H1 (cell line): Measurements from ENCODE around the gene DYNLRB2. TPM values are rescaled to one million over a fixed set of nuclear protein-coding genes. Genes with fewer than 3 reads are reported as not detected.

Experiments
- ATF2 ChIP-seq: IDR thresholded peaks from 2 replicates; pipeline ENCODE4 v1.6.1; 2012; ENCODE audit warnings: low read length, inconsistent platforms
- CTBP2 ChIP-seq: IDR thresholded peaks from 2 replicates; pipeline ENCODE4 v1.7.0; 2011; ENCODE audit warnings: borderline replicate concordance, mild to moderate bottlenecking, moderate library complexity, mixed read lengths, low read length; ENCODE audit not compliant: insufficient read depth, insufficient read length
- POLR2A ChIP-seq, 2 experiments: IDR thresholded peaks; 1 replicate in 1 of 2; 2 replicates in 1 of 2; pipeline ENCODE4 v1.6.1; 2011; ENCODE audit warnings: low read depth in 2 of 2, low read length in 2 of 2, mild to moderate bottlenecking in 2 of 2; ENCODE audit errors: control extremely low read depth in 1 of 2
- RXRA ChIP-seq: IDR thresholded peaks from 2 replicates; pipeline ENCODE4 v1.6.1; 2011; ENCODE audit warnings: low read depth, mild to moderate bottlenecking, low read length, moderate library complexity; ENCODE audit not compliant: insufficient read depth
- SAP30 ChIP-seq: fragments of 300-600 bp; sonication (generic); IDR thresholded peaks from 2 replicates; pipeline ENCODE4 v1.7.1; 2012; ENCODE audit warnings: low read length, moderate library complexity, mild to moderate bottlenecking, inconsistent platforms; ENCODE audit not compliant: insufficient read depth, insufficient replicate concordance
- polyA plus RNA-seq, 7 experiments: library from polyadenylated mRNA; depleted of rRNA in 3 of 7; stranded (reverse) in 5 of 7; unstranded in 2 of 7; fragments of >200 nt in 5 of 7; fragments of 200-250 nt in 2 of 7; gene quantifications; 1 replicate in 5 of 7; 2 replicates in 1 of 7; 4 replicates in 1 of 7; pipeline versions ENCODE4 v1.2.1 to v1.2.3, GENCODE V29; 2011 to 2013; ENCODE audit warnings: missing spikeins in 2 of 7, mixed read lengths in 2 of 7
- total RNA-seq: library from RNA; stranded (reverse); fragmentation: NEBNext Ultra II Directional; extraction: Animal tissue kit (Norgen Biotek cat#: 25700); gene quantifications from 2 replicates; pipeline ENCODE4 v1.2.1, GENCODE V29; 2021

The DYNLRB2 gene
- total and polyA plus RNA-seq, 2 of the 8 experiments (the other 6 are each of a cell fraction or from before 2014, with no cell fraction given): not detected

- TF ChIP-seq SAP30 (no peak), CTBP2 (no peak), RXRA (no peak), ATF2 (no peak), POLR2A (IDR thresholded peaks at IDR 0.05; ENCODE audit: control extremely low read depth in 1 of 2, low read depth in 2 of 2, low read length in 2 of 2) (no peak)
These were observed 36.9 kb downstream of the DYNLRB2 start (continued) for GRCh38 chr16:80577485-80578280.
